A673 (cell line): ENCODE data around the gene ASIC2. TPM values are rescaled to one million over a fixed set of nuclear protein-coding genes. Genes with fewer than 3 reads are reported as not detected.

Experiments used
- BruUV-seq: library from RNA; stranded (reverse); fragments of 400-500 nt; replicated peaks from 2 replicates; lab custom pipeline; 2021; lab: Mats Ljungman, UMichigan
- CTCF ChIA-PET: fragments of 300-600 bp; sonication (Branson Sonifier 250); formaldehyde crosslinking; loops from one replicate; lab custom pipeline; 2022; ENCODE audit warnings: antibody characterized with exemption; lab: Charles Lee
- POLR2A ChIA-PET: fragments of 300-600 bp; sonication (Branson Sonifier 250); formaldehyde crosslinking; loops from one replicate; lab custom pipeline; 2022; ENCODE audit warnings: antibody characterized with exemption; ENCODE audit not compliant: low non-redundant PET; lab: Charles Lee
- DNase-seq: peaks from one replicate; pipeline ENCODE4 v3.0.0-alpha.2; 2015; ENCODE audit warnings: low spot score
- H3K27ac ChIP-seq: fragments of 200-600 bp; sonication (generic); 2 replicates; pipeline ENCODE4 v1.5.1; 2016; ENCODE audit warnings: mixed run types, low read depth, mild to moderate bottlenecking, mixed read lengths, antibody characterized with exemption, low read length; ENCODE audit not compliant: poor library complexity, severe bottlenecking
- H3K27me3 ChIP-seq: fragments of 200-600 bp; sonication (generic); replicated peaks from 2 replicates; pipeline ENCODE4 v1.6.1; 2017; ENCODE audit warnings: mixed run types, low read depth, mild to moderate bottlenecking, mixed read lengths, antibody characterized with exemption, low read length; ENCODE audit not compliant: insufficient read depth, poor library complexity
- H3K36me3 ChIP-seq: fragments of 200-600 bp; sonication (generic); 2 replicates; pipeline ENCODE4 v1.6.1; 2016; ENCODE audit warnings: mixed run types, mild to moderate bottlenecking, mixed read lengths, antibody characterized with exemption, low read length; ENCODE audit not compliant: insufficient read depth, poor library complexity, severe bottlenecking
- H3K4me1 ChIP-seq: fragments of 200-600 bp; sonication (generic); 2 replicates; pipeline ENCODE4 v1.6.1; 2017; ENCODE audit warnings: mixed run types, mild to moderate bottlenecking, mixed read lengths, antibody characterized with exemption, low read length; ENCODE audit not compliant: insufficient read depth, poor library complexity, severe bottlenecking
- H3K4me3 ChIP-seq: fragments of 200-600 bp; sonication (generic); 2 replicates; pipeline ENCODE4 v1.5.1; 2016; ENCODE audit warnings: low read depth, mixed run types, mild to moderate bottlenecking, mixed read lengths, low read length; ENCODE audit not compliant: poor library complexity, severe bottlenecking
- H3K9me3 ChIP-seq: fragments of 200-600 bp; sonication (generic); 2 replicates; pipeline ENCODE4 v1.6.1; 2016; ENCODE audit warnings: mixed run types, low read depth, mild to moderate bottlenecking, mixed read lengths, antibody characterized with exemption, low read length; ENCODE audit not compliant: poor library complexity, severe bottlenecking
- CTCF ChIP-seq: fragments of 300-800, 200-600 bp; sonication (generic); conservative IDR thresholded peaks from 2 replicates; pipeline ENCODE4 v1.5.1; 2017; ENCODE audit warnings: low read depth, mild to moderate bottlenecking, antibody characterized with exemption, low read length, moderate library complexity, mixed read lengths
- EZH2 ChIP-seq: fragments of 200-600 bp; sonication (generic); IDR thresholded peaks from 2 replicates; pipeline ENCODE4 v1.6.1; 2017; ENCODE audit warnings: borderline replicate concordance, low read depth, mild to moderate bottlenecking, mixed read lengths, antibody characterized with exemption, low read length; ENCODE audit not compliant: poor library complexity, severe bottlenecking
- intact Hi-C: fragments of 100-400 bp; cut with micrococcal nuclease; formaldehyde crosslinking; loops from one replicate; pipeline ENCODE4 v1.10.0; 2022; ENCODE audit not compliant: unreplicated experiment
- total RNA-seq: library from RNA; stranded (reverse); gene quantifications from 2 replicates; pipeline ENCODE4 v1.2.3, GENCODE V29; 2021

Gene ASIC2
- total RNA-seq, 1 experiment from 2014 or later: 8.6 TPM

- ChIA-PET CTCF (no interaction called here), POLR2A (no interaction called here)
- no peak overlapping the region for H3K27ac ChIP-seq
- intact Hi-C loops: no loop called here
- no peaks in the 10 kb centered on the region for H3K27me3 ChIP-seq
- H3K9me3 ChIP-seq: no peaks in the 10 kb centered on the region
- H3K4me3 ChIP-seq: no peak overlapping the region
- TF ChIP-seq EZH2: no peak
- no peak for TF ChIP-seq CTCF
- BruUV-seq: no TSS peak
- DNase-seq: no peak
- H3K4me1 ChIP-seq: no peaks in the 10 kb centered on the region
- no peaks in the 10 kb centered on the region for H3K36me3 ChIP-seq
Observed at GRCh38 chr17:33023790-33024189, 269.3 kb downstream of the ASIC2 start.

GRCh38 chr17:33021731-33022408, 271.2 kb downstream of the ASIC2 start:
- no peak for TF ChIP-seq EZH2
- TF ChIP-seq CTCF: no peak
- intact Hi-C loops: no loop called here
- no peak overlapping the region for H3K27ac ChIP-seq
- H3K4me3 ChIP-seq: no peak overlapping the region
- no peak for DNase-seq
- CTCF ChIA-PET: no interaction called here
- no peaks in the 10 kb centered on the region for H3K4me1 ChIP-seq
- H3K36me3 ChIP-seq: no peaks in the 10 kb centered on the region
- H3K27me3 ChIP-seq: no peaks in the 10 kb centered on the region
- POLR2A ChIA-PET: no interaction called here
- no peaks in the 10 kb centered on the region for H3K9me3 ChIP-seq
- no TSS peak for BruUV-seq

GRCh38 chr17:33019161-33019890, 273.8 kb downstream of the ASIC2 start:
- BruUV-seq: no TSS peak
- TF ChIP-seq CTCF: no peak
- no peak for TF ChIP-seq EZH2
- Histone ChIP-seq H3K36me3 (no peaks in the 10 kb centered on the region), H3K4me3 (no peak overlapping the region), H3K27ac (no peak overlapping the region), H3K27me3 (no peaks in the 10 kb centered on the region), H3K9me3 (no peaks in the 10 kb centered on the region), H3K4me1 (no peaks in the 10 kb centered on the region)
- intact Hi-C loops: no loop called here
- ChIA-PET POLR2A (interaction anchor here (0.6 kb wide), 1 partner anchor 44 kb away, joined by 3 read pairs; no protein-coding TSS in a partner anchor), CTCF (no interaction called here)
- DNase-seq: no peak
